Measurements from ENCODE around the gene TOP3B.
"Not testable (repeated sequence)": the region's sequence is repeated elsewhere in the genome, so short reads cannot be mapped to it uniquely, and the experiment has no call there.

DNA sequence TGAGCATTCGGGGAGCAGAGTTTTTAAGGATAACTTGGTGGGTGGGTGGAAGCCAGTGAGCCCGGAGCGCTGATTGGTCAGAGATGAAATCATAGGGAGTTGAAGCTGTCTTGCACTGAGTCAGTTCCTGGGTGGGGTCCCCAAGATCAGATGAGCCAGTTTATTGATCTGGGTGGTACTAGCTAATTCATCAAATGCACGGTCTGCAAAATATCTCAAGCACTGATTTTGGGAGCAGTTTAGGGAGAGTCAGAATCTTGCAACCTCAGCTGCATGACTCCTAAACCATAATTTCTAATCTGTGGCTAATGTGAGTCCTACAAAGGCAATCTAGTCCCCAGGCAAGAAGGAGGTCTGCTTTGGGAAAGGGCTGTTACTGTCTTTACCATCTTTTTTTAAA is 72.2 kb downstream of the TOP3B start:
- TF ChIP-seq, protein P1, sequence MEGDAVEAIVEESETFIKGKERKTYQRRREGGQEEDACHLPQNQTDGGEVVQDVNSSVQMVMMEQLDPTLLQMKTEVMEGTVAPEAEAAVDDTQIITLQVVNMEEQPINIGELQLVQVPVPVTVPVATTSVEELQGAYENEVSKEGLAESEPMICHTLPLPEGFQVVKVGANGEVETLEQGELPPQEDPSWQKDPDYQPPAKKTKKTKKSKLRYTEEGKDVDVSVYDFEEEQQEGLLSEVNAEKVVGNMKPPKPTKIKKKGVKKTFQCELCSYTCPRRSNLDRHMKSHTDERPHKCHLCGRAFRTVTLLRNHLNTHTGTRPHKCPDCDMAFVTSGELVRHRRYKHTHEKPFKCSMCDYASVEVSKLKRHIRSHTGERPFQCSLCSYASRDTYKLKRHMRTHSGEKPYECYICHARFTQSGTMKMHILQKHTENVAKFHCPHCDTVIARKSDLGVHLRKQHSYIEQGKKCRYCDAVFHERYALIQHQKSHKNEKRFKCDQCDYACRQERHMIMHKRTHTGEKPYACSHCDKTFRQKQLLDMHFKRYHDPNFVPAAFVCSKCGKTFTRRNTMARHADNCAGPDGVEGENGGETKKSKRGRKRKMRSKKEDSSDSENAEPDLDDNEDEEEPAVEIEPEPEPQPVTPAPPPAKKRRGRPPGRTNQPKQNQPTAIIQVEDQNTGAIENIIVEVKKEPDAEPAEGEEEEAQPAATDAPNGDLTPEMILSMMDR (IDR thresholded peaks at IDR 0.05) = not testable (repeated sequence)
- not testable (repeated sequence) for TF ChIP-seq EP300, POLR2AphosphoS5 (IDR thresholded peaks at IDR 0.05)
